HepG2 (cell line): Measurements from ENCODE around the gene GRB7. TPM values are rescaled to one million over a fixed set of nuclear protein-coding genes. Genes with fewer than 3 reads are reported as not detected.
A peak's percentile ranks its signal among the peaks of the same experiment; 100 is the strongest.

Experiments
- BHLHE40 ChIP-seq: IDR thresholded peaks from 2 replicates; pipeline ENCODE4 v1.6.1; 2011; ENCODE audit warnings: low read length, improper control_type of control experiment
- FOXA3 ChIP-seq: IDR thresholded peaks from 2 replicates; pipeline ENCODE4 v1.6.1; 2016; ENCODE audit warnings: missing genetic modification reagents, missing compliant biosample characterization
- HMGA1 ChIP-seq: sonication (generic); formaldehyde crosslinking; conservative IDR thresholded peaks from 2 replicates; pipeline ENCODE4 v1.4.0; 2020; ENCODE audit warnings: missing genetic modification reagents
- NBN ChIP-seq: fragments of 450-650 bp; conservative IDR thresholded peaks from 2 replicates; pipeline ENCODE4 v1.6.1; 2017
- SIX4 ChIP-seq: sonication (generic); formaldehyde crosslinking; IDR thresholded peaks from 2 replicates; pipeline ENCODE4 v1.4.0; 2020; ENCODE audit warnings: missing genetic modification reagents
- SMAD3 ChIP-seq: sonication (generic); formaldehyde crosslinking; IDR thresholded peaks from 2 replicates; pipeline ENCODE4 v1.4.0; 2020; ENCODE audit warnings: missing genetic modification reagents
- ZBTB3 ChIP-seq: sonication (generic); formaldehyde crosslinking; IDR thresholded peaks from 2 replicates; pipeline ENCODE4 v1.4.0; 2020; ENCODE audit warnings: low read depth, mild to moderate bottlenecking, moderate library complexity, missing genetic modification reagents, borderline replicate concordance
- ZNF253 ChIP-seq: sonication (generic); formaldehyde crosslinking; IDR thresholded peaks from 2 replicates; pipeline ENCODE4 v1.8.0; 2022; ENCODE audit warnings: mild to moderate bottlenecking, missing genetic modification reagents, borderline replicate concordance
- ZNF367 ChIP-seq: sonication (generic); formaldehyde crosslinking; IDR thresholded peaks from 2 replicates; pipeline ENCODE4 v1.4.0; 2020; ENCODE audit warnings: missing genetic modification reagents, borderline replicate concordance
- ZNF766 ChIP-seq: sonication (generic); formaldehyde crosslinking; IDR thresholded peaks from 2 replicates; pipeline ENCODE4 v1.5.0; 2020; ENCODE audit warnings: missing genetic modification reagents, borderline replicate concordance
- ZNF788 ChIP-seq: sonication (generic); formaldehyde crosslinking; IDR thresholded peaks from 2 replicates; pipeline ENCODE4 v1.5.0; 2020; ENCODE audit warnings: mild to moderate bottlenecking, missing genetic modification reagents, borderline replicate concordance
- ZSCAN12 ChIP-seq: sonication (generic); formaldehyde crosslinking; IDR thresholded peaks from 2 replicates; pipeline ENCODE4 v1.9.0; 2021; ENCODE audit warnings: mild to moderate bottlenecking, missing genetic modification reagents
- polyA plus RNA-seq, 8 experiments: library from polyadenylated mRNA; depleted of rRNA in 3 of 8; stranded (reverse) in 7 of 8; unstranded in 1 of 8; fragments of >200 nt; fragmentation: Illumina TruSeq in 4 of 8; extraction: Trizol in 4 of 8; gene quantifications; 2 replicates each; pipeline versions ENCODE4 v1.2.1 to v1.2.3, GENCODE V29; 2011 to 2016; ENCODE audit warnings: low read depth in 4 of 8, missing spikeins in 1 of 8, mixed read lengths in 1 of 8; ENCODE audit not compliant: insufficient read depth in 1 of 8
- total RNA-seq, 5 experiments: library from RNA; depleted of rRNA; stranded (reverse); fragments of >200 nt; fragmentation: Illumina TruSeq; extraction: Trizol; gene quantifications; 2 replicates each; pipeline ENCODE4 v1.2.3, GENCODE V29; 2016; ENCODE audit warnings: low read depth in 1 of 5
- TF ChIP-seq, protein P1 (sequence below), 2 experiments: IDR thresholded peaks; 2 replicates each; pipeline ENCODE4 v1.6.1; 2011 to 2012; ENCODE audit warnings: low read length in 2 of 2, borderline replicate concordance in 1 of 2, low read depth in 1 of 2, mild to moderate bottlenecking in 1 of 2, moderate library complexity in 1 of 2
- TF ChIP-seq, protein P2 (sequence below): sonication (generic); formaldehyde crosslinking; IDR thresholded peaks from 2 replicates; pipeline ENCODE4 v1.4.0; 2020; ENCODE audit warnings: missing genetic modification reagents
- TF ChIP-seq, protein P3 (sequence below): sonication (generic); formaldehyde crosslinking; IDR thresholded peaks from 2 replicates; pipeline ENCODE4 v1.8.1; 2023; ENCODE audit warnings: mild to moderate bottlenecking, missing genetic modification reagents
- TF ChIP-seq, protein P4 (sequence below): sonication (generic); formaldehyde crosslinking; IDR thresholded peaks from 2 replicates; pipeline ENCODE4 v1.4.0; 2020; ENCODE audit warnings: missing genetic modification reagents, borderline replicate concordance
- TF ChIP-seq, protein P5 (sequence below): sonication (generic); formaldehyde crosslinking; IDR thresholded peaks from 2 replicates; pipeline ENCODE4 v1.4.0; 2020; ENCODE audit warnings: mild to moderate bottlenecking, missing genetic modification reagents

Gene GRB7
- total and polyA plus RNA-seq, 2 of the 13 experiments (the other 11 are each of a cell fraction or from before 2014, with no cell fraction given), result 60.2 to 77.7 TPM

DNA sequence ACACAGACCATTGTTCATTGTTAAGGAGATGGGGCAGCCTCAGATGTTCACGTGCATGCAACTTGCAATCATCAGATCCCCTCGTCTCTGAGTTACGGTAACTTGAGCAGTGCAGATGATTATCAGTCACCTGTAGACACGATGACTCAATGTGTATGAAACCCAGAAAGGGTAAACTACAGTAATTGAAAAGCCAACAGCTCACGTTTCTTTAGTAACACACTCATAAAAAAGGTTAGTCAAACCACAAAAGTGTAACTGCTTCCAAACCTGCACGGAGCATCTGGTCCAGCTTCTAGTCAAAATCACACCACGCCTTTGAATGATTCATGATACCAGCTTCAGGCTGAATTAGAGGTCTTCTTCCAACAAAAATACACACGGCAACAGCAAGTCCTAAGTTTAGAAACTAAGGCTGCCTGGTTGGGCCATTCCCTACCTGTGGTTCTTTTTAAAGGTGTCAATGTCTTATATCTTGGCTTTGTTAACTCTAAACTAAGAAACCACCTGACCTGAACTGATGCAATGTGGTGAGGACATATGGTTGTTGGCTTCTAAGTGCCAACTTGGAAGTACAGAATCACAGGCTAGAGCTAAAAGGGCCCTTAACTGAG, 32.3 kb downstream of the GRB7 start (continued):
- TF ChIP-seq, protein P1, sequence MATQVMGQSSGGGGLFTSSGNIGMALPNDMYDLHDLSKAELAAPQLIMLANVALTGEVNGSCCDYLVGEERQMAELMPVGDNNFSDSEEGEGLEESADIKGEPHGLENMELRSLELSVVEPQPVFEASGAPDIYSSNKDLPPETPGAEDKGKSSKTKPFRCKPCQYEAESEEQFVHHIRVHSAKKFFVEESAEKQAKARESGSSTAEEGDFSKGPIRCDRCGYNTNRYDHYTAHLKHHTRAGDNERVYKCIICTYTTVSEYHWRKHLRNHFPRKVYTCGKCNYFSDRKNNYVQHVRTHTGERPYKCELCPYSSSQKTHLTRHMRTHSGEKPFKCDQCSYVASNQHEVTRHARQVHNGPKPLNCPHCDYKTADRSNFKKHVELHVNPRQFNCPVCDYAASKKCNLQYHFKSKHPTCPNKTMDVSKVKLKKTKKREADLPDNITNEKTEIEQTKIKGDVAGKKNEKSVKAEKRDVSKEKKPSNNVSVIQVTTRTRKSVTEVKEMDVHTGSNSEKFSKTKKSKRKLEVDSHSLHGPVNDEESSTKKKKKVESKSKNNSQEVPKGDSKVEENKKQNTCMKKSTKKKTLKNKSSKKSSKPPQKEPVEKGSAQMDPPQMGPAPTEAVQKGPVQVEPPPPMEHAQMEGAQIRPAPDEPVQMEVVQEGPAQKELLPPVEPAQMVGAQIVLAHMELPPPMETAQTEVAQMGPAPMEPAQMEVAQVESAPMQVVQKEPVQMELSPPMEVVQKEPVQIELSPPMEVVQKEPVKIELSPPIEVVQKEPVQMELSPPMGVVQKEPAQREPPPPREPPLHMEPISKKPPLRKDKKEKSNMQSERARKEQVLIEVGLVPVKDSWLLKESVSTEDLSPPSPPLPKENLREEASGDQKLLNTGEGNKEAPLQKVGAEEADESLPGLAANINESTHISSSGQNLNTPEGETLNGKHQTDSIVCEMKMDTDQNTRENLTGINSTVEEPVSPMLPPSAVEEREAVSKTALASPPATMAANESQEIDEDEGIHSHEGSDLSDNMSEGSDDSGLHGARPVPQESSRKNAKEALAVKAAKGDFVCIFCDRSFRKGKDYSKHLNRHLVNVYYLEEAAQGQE (IDR thresholded peaks at IDR 0.05; ENCODE audit: borderline replicate concordance in 1 of 2, low read depth in 1 of 2, low read length in 2 of 2), result no peak
- no peak for TF ChIP-seq ZSCAN12 (CRISPR knock-in tag)
- TF ChIP-seq BHLHE40, result peak; percentile 63
- TF ChIP-seq ZNF766 (CRISPR knock-in tag), result no peak
- TF ChIP-seq, protein P2, sequence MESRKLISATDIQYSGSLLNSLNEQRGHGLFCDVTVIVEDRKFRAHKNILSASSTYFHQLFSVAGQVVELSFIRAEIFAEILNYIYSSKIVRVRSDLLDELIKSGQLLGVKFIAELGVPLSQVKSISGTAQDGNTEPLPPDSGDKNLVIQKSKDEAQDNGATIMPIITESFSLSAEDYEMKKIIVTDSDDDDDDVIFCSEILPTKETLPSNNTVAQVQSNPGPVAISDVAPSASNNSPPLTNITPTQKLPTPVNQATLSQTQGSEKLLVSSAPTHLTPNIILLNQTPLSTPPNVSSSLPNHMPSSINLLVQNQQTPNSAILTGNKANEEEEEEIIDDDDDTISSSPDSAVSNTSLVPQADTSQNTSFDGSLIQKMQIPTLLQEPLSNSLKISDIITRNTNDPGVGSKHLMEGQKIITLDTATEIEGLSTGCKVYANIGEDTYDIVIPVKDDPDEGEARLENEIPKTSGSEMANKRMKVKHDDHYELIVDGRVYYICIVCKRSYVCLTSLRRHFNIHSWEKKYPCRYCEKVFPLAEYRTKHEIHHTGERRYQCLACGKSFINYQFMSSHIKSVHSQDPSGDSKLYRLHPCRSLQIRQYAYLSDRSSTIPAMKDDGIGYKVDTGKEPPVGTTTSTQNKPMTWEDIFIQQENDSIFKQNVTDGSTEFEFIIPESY (CRISPR knock-in tag), result no peak
- TF ChIP-seq, protein P3, sequence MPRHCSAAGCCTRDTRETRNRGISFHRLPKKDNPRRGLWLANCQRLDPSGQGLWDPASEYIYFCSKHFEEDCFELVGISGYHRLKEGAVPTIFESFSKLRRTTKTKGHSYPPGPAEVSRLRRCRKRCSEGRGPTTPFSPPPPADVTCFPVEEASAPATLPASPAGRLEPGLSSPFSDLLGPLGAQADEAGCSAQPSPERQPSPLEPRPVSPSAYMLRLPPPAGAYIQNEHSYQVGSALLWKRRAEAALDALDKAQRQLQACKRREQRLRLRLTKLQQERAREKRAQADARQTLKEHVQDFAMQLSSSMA, result no peak
- TF ChIP-seq, protein P4, sequence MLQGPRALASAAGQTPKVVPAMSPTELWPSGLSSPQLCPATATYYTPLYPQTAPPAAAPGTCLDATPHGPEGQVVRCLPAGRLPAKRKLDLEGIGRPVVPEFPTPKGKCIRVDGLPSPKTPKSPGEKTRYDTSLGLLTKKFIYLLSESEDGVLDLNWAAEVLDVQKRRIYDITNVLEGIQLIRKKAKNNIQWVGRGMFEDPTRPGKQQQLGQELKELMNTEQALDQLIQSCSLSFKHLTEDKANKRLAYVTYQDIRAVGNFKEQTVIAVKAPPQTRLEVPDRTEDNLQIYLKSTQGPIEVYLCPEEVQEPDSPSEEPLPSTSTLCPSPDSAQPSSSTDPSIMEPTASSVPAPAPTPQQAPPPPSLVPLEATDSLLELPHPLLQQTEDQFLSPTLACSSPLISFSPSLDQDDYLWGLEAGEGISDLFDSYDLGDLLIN (CRISPR knock-in tag), result no peak
- no peak for TF ChIP-seq NBN
- no peak for TF ChIP-seq ZNF367 (CRISPR knock-in tag)
- no peak for TF ChIP-seq ZNF788
- no peak for TF ChIP-seq SMAD3 (CRISPR knock-in tag)
- no peak for TF ChIP-seq ZBTB3
- TF ChIP-seq, protein P5, sequence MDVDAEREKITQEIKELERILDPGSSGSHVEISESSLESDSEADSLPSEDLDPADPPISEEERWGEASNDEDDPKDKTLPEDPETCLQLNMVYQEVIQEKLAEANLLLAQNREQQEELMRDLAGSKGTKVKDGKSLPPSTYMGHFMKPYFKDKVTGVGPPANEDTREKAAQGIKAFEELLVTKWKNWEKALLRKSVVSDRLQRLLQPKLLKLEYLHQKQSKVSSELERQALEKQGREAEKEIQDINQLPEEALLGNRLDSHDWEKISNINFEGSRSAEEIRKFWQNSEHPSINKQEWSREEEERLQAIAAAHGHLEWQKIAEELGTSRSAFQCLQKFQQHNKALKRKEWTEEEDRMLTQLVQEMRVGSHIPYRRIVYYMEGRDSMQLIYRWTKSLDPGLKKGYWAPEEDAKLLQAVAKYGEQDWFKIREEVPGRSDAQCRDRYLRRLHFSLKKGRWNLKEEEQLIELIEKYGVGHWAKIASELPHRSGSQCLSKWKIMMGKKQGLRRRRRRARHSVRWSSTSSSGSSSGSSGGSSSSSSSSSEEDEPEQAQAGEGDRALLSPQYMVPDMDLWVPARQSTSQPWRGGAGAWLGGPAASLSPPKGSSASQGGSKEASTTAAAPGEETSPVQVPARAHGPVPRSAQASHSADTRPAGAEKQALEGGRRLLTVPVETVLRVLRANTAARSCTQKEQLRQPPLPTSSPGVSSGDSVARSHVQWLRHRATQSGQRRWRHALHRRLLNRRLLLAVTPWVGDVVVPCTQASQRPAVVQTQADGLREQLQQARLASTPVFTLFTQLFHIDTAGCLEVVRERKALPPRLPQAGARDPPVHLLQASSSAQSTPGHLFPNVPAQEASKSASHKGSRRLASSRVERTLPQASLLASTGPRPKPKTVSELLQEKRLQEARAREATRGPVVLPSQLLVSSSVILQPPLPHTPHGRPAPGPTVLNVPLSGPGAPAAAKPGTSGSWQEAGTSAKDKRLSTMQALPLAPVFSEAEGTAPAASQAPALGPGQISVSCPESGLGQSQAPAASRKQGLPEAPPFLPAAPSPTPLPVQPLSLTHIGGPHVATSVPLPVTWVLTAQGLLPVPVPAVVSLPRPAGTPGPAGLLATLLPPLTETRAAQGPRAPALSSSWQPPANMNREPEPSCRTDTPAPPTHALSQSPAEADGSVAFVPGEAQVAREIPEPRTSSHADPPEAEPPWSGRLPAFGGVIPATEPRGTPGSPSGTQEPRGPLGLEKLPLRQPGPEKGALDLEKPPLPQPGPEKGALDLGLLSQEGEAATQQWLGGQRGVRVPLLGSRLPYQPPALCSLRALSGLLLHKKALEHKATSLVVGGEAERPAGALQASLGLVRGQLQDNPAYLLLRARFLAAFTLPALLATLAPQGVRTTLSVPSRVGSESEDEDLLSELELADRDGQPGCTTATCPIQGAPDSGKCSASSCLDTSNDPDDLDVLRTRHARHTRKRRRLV, result no peak
- peak; percentile 42; the same call in 1 of the 2 replicates for TF ChIP-seq FOXA3 (CRISPR knock-in tag)
- no peak for TF ChIP-seq HMGA1
- TF ChIP-seq SIX4 (CRISPR knock-in tag), result peak; percentile 80
- no peak for TF ChIP-seq ZNF253 (CRISPR knock-in tag)
